ENCODE data around the gene PLEK.
"Not testable (repeated sequence)": the region's sequence is repeated elsewhere in the genome, so short reads cannot be mapped to it uniquely, and the experiment has no call there.

Gene PLEK

GRCh38 chr2:68418419-68418818 lies 53.3 kb downstream of the PLEK start:
- no peak for DNase-seq

- DNase-seq: no peak
Measured at GRCh38 chr2:68418855-68419254, 53.8 kb downstream of the PLEK start.

GRCh38 chr2:68420254-68420910 lies 55.3 kb downstream of the PLEK start:
- no peak for DNase-seq

GRCh38 chr2:68423966-68424650 lies 59.0 kb downstream of the PLEK start:
- no peak for DNase-seq

- DNase-seq: no peak
Measured at GRCh38 chr2:68425503-68425902, 60.4 kb downstream of the PLEK start.

GRCh38 chr2:68426446-68426845 lies 61.4 kb downstream of the PLEK start:
- DNase-seq: no peak

GRCh38 chr2:68426848-68427579 lies 61.9 kb downstream of the PLEK start:
- DNase-seq: no peak

GRCh38 chr2:68428126-68428525 lies 63.0 kb downstream of the PLEK start:
- no peak for DNase-seq

- DNase-seq: no peak
Measured at GRCh38 chr2:68428746-68429145, 63.7 kb downstream of the PLEK start.

GRCh38 chr2:68429311-68429826 lies 64.3 kb downstream of the PLEK start:
- no peak for DNase-seq

- no peak for DNase-seq
Measured at GRCh38 chr2:68431316-68431972, 66.4 kb downstream of the PLEK start.

- no peak for DNase-seq
Measured at GRCh38 chr2:68432696-68433658, 67.9 kb downstream of the PLEK start.

- DNase-seq: no peak
Measured at GRCh38 chr2:68434981-68435380, 69.9 kb downstream of the PLEK start.

GRCh38 chr2:68435615-68436014 lies 70.5 kb downstream of the PLEK start:
- no peak for DNase-seq

GRCh38 chr2:68436270-68436669 lies 71.2 kb downstream of the PLEK start:
- DNase-seq: no peak

GRCh38 chr2:68438455-68439303 lies 73.6 kb downstream of the PLEK start:
- DNase-seq: no peak

- peak; percentile 82 for DNase-seq
Measured at GRCh38 chr2:68441179-68441993, 76.3 kb downstream of the PLEK start.

GRCh38 chr2:68441994-68442322 lies 76.9 kb downstream of the PLEK start:
- no peak for DNase-seq

GRCh38 chr2:68446425-68446824 lies 81.3 kb downstream of the PLEK start:
- not testable (repeated sequence) for DNase-seq
